Inflammatory macrophage treated with lipopolysaccharide for 1 hour (primary cell): ENCODE data around the gene RHOT1.
"Not testable (repeated sequence)": the region's sequence is repeated elsewhere in the genome, so short reads cannot be mapped to it uniquely, and the experiment has no call there.

ENCODE experiments used
- DNase-seq, 2 donors: peaks; one replicate each; pipeline ENCODE4 v3.0.0-alpha.2; 2020 to 2022

RHOT1 gene

DNA sequence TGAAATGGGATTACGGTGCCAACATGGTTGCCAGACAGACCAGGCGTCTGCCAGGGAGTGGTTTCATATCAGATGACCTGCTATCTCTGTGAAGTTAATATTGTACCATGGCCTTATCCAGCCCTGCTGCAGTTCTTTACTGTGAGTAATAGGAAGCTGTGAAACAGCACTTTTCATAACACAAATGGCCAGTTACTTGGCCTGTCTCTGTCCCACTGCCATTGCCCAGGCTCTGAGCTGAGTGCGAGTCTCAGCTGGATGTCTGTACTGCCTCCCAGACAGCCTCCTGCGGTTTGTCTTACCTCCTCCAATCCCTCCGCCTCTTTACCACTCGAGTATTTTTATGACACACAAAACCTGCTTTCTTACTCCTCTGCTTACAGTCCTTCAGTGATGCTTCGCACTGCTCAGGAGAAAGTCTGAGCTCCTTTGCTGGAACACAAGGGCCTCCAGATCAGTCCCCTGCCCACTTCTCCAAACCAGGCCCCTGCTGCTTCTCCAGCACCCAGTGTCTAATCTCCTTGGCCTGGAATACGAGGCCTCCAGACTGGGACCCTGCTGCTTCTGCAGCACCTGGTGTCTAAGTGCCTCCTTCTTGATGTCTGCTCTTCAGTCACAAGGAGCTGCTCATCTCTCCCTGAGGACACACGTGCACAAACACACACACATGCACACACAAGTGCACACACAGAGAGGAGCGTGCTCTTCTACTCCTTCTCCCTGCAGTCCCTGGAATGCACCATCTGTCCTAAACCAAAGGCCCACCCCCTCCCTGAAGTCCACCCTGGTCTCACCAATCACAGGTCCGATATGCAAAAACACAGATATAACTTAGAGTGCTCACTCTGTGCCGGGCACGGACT is 17.1 kb upstream of the RHOT1 start:
- DNase-seq = no peak

DNA sequence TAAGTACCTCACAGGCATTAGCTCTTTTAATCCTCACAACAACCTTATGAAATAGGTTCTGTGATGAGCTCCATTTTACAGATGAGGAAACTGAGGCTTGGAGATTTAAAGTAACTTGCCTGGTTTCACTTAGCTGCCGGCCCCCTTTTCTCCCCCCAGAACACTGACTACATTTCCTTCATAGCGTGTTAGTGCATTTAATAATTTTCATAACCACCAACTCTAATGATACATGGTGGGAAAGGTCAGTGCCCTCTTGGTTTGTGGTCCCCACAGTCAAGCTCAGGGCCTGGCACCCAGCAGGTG is 16.5 kb upstream of the RHOT1 start:
- no peak for DNase-seq

DNA sequence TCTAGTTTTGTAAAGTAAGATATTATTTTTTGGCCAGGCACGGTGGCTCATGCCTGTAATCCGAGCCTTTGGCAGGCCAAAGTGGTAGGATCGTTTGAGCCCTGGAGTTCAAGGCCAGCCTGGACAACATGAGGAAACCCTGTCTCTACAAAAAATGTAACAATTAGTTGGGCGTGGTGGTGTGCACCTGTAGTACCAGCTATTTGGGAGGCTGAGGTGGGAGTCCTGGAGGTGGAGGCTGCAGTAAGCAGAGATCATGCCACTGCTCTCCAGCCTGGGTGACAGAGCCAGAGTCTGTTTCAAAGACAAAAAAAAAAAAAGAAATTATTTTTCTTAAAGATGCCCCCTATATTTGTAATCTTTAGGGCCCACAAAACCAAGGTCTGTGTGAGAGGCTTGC is 16.0 kb upstream of the RHOT1 start:
- no peak for DNase-seq

DNA sequence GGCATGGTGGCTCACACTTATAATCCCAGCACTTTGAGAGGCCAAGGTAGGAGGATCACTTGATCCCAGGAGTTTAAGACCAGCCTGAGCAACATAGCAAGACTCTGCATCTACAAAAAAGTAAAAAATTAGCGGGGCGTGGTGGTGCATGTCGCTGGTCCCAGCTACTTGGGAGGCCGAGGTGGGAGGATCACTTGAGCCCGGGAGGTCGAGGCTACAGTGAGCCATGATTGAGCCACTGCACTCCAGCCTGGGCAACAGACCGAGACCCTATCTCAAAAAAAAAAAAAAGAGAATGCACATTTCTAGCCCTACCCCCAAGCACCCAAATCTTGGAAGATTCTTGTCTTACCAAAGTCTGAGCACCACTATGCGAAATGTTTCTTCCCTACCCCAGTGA is 15.6 kb upstream of the RHOT1 start:
- no peak for DNase-seq

DNA sequence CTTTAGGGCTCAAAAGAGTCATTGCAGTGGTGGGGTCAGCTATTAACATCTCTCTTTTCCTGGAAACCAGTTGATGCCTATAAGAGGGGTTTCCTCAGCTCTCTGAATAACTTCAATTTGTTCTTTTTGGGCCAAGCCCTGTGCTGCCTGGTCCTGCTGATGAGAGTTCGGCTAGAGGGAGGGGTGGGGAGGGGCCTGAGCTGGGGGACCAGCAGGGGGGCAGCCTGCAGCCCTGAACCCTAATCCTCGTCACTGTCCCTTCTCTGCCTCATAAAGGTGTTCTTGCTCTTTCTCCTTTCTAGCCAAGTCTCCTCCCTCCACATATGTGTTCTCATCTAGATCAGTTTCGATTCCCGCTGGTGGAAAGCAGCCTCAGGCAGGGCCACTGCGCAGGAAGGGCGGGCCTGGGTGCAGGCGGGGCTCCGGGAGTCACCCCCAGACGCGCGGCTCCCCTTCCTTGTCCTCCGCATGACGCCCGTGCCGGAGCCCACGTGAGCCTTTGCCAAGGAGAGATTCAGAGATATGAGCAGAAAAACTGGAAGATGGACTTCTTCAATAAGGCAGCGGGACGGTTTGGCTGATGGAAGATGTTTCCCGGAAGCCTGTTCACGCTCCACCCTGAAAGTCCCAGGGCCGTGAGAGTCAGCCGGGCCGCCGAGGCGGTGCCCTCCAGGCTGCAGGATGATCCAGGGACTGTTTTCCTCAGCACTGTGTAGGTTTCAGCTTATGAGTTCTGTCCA is 15.0 kb upstream of the RHOT1 start:
- peak; percentile 89 to 92 for DNase-seq

DNA sequence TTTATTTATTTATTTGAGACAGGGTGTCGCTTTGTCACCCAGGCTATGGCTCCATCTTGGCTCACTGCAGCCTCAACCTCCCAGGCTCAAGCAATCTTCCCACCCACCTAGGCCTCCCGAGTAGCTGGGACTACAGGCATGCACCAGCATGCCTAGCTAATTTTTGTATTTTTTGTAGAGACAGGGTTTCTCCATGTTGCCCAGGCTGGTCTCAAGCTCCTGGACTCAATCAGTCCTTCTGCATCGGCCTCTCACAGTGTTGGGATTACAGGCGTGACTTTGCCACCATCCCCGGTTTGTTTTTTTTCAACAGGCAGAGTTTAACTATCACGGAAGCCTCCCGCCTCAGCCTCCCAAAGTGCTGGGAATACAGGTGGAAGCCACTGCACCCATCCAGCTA is 13.8 kb upstream of the RHOT1 start:
- DNase-seq = peak in 1 of 2 donors; percentile 12

DNA sequence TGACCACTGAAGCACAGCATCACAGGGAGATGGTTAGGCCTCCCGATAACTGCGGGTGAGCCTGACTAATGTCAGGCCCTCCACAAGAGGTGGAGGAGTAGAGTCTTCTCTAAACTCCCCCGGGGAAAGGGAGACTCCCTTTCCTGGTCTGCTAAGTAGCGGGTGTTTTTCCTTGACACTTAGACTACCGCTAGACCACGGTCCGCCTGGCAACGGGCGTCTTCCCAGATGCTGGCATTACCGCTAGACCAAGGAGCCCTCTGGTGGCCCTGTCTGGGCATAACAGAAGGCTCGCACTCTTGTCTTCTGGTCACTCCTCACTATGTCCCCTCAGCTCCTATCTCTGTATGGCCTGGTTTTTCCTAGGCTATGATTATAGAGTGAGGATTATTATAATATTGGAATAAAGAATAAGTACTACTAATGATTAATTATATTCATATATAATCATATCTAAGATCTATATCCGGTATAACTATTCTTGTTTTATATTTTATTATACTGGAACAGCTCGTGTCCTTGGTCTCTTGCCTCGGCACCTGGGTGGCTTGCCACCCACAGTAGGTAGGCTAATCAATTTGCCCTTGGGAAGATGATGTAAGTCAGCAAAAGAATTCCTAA is 6.7 kb upstream of the RHOT1 start:
- not testable (repeated sequence) for DNase-seq

DNA sequence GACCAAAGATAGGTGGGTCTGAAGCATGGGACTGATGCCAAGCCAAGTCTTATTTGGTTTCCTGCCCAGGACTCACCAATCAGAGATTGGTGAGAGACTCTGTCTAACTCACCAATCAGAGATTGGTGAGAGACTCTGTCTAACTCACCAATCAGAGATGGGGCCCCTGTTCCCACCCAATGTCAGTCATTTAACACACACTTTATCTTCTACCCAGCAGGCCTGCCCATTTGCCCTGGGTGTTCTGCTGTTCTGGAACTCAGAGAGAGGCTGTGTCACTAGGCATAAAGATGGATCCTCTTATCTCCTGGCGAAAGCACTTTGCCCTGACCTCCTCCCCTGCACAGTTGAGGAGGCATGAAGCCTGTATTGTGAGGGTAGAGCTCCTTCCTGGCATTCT is 5.4 kb upstream of the RHOT1 start:
- DNase-seq = no peak

DNA sequence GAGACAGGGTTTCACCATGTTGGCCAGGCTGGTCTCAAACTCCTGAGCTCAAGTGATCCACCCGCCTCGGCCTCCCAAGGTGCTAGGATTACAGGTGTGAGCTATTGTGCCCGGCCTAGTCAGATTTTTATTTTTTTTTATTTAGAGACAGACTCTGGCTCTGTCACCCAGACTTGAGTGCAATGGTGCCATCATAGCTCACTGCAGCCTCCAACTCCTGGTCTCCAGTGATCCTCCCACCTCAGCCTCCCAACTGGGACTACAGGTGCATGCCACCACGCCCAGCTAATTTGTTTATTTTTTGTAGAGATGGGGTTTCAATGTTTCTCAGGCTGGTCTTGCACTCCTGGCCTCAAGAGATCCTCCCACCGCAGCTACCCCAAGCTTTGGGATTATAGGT is 2.8 kb upstream of the RHOT1 start:
- not testable (repeated sequence) for DNase-seq

DNA sequence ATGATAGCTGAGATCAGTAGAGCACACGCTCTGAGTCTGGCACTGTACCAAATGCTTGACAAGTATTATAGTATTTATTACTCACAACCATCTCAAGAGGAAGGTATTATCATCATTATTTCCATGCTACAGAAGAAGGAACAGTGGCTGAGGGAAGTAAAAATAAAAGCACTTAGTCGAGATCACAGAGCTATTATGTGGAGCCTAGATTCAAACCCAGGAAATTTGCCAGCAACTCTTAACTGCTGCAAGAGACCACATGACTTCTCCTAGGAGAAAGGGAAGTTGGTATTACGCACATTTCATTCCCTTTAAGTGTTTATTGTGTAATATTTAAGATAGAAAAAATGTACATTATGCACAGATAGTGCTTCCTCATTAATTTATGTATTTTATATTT is 1.0 kb upstream of the RHOT1 start:
- peak; percentile 91 to 97 for DNase-seq

DNA sequence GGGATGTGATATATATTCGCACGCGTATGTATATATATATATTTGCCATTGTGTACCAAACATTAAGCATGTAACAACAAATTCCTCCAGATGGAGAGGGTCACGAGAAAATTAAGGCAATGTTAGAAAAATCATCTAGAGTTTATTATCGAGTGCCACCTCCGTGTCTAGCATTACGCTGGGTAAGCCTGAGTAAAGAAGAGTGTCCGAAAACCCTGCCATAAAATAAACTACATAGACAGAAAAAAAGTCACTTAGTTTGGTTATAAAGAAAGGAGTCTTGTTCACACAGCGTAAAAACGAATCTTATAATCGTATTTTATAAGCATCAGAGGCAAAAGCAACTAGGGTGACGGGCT is 644 bp upstream of the RHOT1 start:
- DNase-seq = peak in 1 of 2 donors; percentile 25

DNA sequence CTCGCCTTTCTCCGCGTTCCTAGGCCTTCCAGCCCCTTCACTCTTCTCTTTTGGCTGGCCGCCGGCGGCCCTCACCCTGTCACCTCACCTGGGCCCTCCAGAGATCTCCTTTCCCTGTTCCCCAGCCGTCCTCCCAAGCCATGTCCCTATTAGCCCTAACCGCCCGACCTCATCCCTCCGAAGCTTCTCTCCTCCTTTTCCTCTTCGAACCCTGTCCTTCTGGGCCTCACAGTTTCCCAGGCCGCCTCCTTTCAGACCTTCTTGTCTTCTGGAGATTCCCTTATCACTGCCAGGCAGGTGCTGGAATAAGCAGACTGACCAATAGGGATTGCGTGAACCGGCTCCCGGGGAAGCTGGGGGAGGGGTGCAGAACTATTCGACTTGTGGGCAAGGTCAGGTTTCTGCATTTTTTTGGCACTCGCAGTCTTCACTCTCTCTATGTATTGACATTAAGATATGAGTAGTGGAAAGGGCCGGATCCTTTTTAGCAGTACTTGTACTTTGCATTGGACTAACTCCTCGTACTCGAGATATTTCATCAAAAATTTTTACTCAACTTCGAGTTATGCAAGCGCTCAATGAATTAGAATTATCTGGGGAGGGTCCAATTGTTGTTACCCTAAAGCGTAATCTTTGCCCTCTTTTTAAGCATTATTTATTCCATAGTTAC is 690 bp downstream of the RHOT1 start:
- DNase-seq = peak; percentile 37 to 68

DNA sequence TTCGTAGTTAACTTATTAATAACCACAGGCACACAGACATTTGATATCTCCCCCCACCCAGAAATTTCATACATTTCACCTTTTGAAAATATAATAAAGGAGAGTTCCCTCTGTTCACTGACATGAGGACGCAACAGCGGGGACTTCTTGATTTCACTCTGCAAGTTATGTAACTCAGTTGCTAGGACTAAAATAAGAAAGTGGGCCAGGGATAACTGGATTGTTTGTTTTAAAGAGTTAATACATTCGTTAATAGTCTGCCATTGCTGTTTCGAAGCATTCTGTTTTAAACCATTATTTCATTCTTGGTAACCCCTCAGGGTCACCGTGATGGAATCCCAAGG is 1.2 kb downstream of the RHOT1 start:
- DNase-seq = peak in 1 of 2 donors; percentile 50

DNA sequence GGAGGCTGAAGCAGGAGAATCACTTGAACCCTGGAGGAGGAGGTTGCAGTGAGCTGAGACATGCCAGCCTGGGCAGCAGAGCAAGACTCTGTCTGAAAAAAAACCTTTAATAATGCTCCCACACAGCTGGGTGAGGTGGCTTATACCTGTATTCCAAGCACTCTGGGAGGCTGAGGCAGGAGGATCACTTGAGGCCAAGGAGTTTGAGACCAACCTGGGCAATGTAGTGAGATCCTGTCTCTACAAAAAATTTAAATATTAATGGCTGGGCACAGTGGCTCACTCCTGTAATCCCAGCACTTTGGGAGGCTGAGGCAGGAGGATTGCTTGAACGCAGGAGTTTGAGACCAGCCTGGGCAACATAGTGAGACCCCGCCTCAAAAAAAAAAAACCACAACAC is 2.1 kb downstream of the RHOT1 start:
- DNase-seq = not testable (repeated sequence)

DNA sequence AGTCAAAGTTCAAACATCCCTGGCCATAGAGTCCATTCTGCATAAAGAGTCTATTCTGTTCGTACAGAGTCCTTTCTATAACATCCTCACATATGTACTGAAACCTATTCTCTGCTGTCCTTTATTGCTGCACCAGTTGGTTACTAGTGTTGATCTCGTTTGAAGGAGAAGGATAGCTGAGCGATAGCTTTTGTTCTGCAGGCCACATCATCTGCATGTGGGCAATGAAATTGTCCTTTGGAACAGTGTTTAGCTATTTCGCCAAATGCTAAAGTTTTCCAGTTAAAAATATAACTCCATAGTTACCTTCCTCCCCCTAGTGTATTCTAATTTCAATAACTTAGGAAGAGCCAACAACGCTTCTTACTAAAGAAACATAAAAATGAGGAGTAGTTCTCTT is 6.0 kb downstream of the RHOT1 start:
- no peak for DNase-seq

DNA sequence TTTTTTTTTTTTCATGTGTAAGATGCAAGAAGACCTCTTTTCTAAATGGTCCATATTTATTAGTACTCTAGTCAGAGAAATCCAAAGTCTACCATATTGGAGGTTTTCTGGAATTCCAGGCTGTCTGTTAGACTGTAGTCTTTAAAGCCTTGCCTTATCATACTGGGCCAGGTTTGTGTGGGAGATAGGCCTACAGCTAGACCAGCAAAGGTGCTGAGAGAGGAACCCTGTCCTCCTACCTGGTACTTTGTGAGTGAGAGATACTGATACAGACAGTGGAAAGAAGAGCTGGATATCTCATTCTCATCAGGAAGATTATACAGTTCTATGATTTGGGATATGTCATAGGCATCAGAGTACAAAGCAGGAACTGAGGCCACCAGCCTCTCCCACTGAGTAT is 8.1 kb downstream of the RHOT1 start:
- DNase-seq = no peak

DNA sequence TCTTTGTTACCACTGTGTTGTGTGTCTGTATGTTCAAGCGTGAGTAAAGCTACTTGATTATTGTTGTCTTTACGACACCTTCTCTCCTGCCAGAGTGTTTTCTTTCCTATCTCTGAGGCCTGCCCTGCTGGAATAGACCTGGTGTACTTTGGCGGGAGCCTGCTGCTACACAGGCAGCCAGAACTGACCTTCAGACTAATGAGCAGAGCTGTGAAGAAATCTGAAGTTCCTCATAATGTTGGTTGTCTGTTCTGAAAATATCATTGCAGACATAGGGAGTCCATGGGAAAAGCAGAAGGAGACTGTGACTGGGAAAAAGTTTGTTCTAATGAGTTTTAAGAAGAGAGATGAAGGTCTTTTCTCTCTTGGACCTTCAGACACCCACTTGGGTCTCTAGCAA is 9.8 kb downstream of the RHOT1 start:
- DNase-seq = peak; percentile 67 to 69

DNA sequence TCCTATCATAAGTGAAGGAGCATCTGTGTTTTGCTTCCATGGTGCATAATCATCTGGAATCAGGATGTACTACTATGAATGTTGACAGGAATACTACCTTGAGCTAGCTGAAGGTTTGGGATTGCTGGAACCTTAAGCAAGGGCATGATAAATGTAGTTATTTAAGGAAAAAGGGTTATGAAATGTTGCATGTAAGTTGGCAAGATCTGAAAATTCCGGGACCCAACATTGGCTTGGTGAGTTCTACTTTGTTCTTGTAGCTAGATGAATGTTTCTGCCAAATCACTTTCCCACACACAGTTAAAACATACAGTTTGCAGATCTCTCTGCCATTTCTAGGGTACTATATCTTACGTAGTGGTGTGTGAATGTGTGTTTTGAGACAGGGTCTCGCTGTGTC is 13.6 kb downstream of the RHOT1 start:
- no peak for DNase-seq

DNA sequence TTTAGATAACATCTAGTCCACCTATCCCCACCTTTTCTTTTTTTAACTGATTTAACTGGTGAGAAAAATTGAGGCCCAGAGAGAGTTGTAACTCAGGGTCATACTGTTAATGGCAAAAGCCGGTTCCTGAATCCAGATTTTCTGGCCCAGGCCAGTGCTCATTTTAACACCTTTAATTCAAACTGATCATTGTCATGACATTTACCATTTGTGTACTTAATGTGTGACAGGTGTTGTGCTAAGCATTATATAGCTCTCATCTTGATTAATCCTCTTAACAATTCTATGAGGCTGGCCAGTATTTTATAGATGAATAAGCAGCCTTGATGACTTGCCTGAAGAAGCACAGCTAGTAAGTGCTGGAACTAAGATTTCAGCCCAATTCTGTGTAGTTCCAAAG is 14.4 kb downstream of the RHOT1 start:
- DNase-seq = no peak

DNA sequence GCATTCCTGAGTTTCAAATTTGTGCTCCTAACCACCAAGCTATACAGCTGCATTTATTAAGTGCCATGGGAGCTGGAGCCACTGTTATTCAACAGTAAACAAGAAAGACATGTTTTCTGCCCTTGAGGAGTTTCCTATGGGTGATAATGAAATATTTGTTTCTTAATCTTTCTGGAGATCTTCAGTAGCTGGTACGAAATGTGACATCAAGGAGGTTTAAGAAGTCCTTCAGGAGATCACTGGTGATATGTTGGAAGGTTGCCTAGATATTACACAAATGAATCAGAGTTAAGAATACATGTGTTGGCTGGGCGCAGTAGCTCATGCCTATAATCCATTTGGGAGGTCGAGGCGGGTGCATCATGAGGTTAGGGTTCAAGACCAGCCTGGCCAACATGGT is 14.9 kb downstream of the RHOT1 start:
- DNase-seq = no peak

DNA sequence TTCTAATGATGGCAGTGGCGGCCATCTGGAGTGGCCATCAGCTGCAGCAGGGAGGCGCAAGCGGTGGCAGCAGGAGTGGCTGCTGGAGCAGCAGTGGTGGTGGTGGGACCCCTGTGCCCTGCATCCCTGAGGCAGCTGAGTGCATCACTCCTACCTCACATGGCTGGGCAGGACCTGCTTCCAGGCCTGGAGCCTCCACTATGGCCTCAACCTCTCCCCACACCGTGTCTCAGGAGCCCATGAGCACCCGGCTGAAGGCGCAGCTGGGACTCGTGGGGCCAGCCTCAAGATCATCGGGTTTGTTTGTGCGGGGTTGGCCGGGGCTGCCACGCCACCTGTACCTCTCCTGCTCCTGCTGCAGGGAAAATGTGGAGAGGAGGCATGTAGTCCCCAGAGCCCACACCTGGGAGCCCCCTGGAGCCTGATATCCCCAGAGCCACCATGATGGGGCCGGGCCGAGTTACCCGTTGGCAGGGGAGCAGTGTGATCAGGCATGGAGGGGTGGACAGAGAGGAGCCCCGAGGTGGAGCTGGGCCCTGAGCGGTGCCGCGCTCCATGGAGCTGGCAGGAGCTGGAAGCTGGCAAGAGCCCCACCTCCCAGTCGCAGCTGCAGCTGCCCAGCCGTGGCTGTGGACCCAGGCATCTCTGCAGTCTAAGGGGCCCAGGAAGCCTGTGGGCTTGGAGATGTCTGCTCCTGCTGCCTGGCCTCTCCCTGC is 16.7 kb downstream of the RHOT1 start:
- DNase-seq = no peak

DNA sequence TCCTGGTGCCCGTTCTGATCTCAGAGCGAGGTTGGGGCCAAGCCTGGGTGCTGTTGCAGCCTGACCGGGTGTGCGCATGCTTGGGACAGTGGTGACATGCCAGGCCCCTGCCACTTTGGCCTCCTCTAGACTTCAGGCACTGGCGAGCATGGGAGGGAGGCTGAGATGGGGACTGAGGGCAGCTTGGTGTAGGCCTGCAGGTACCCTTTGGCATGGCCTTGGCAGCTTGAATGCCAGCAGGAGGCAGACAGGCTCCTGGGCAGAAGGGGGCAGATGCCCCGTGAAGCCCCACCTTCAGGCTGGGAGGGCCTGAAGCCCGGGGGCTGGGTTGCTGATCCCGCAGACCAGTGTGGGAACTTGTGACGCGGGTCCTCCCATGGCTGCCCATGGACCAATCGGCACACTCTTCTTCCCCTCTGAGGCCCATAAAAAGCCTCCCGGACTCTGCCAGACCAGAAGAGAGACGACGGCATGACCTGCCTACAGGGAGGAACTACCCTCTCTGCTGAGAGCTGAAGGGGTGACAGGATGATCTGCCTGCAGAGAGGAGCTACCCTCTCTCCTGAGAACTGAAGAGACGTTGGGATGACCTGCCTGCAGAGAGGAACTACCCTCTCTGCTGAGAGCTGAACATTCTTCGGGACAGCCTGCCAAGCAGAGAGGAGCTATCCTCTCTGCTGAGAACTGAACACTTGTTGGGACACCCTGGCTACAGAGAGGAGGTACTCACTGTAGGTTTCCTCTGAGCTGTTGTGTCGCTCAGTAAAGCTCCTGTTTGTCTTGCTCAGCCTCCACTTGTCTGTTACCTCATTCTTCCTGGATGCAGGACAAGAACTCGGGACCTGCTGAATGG is 17.5 kb downstream of the RHOT1 start:
- no peak for DNase-seq
